ENCODE measurements around the gene FUT8.

FUT8 gene

DNA sequence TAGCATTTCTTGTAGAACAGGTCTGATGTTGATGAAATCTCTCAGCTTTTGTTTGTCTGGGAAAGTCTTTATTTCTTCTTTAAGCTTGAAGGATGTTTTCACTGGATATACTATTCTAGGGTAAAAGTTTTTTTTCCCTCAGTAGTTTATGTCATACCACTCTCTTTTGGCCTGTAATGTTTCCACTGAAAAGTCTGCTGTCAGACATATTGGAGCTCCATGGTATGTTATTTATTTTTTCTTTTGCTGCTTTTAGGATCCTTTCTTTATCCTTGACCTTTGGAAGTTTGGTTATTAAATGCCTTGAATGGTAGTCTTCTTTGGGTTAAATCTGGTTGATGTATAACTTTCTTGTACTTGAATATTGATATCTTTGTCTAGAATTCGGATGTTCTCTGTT is 306.1 kb downstream of the FUT8 start:
- DNase-seq: no peak

GRCh38 chr14:65720171-65720570 is 307.6 kb downstream of the FUT8 start:
- no peak for DNase-seq

DNA sequence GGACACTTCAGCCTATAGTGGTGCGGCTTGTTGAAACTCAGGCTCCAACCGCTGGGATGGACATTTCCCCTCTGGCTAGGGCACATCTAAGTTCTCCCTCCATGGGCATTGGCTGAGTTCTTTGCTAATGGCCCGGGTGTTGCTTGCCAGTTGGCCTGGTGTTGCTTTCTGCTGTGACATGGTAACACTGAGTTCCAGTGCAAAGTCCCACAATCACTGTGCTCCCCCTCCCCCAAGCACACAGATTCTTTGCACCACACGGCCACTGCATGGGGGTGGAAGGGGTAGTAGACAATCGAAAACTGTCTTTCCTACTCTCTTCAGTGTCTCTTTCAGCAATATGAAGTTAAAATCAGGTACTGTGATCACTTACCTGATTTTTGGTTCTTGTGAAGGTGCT is 308.2 kb downstream of the FUT8 start:
- DNase-seq: no peak

GRCh38 chr14:65723348-65723747 is 310.8 kb downstream of the FUT8 start:
- DNase-seq: no peak

- DNase-seq: no peak
Measured at GRCh38 chr14:65728604-65729003, 316.1 kb downstream of the FUT8 start.

DNA sequence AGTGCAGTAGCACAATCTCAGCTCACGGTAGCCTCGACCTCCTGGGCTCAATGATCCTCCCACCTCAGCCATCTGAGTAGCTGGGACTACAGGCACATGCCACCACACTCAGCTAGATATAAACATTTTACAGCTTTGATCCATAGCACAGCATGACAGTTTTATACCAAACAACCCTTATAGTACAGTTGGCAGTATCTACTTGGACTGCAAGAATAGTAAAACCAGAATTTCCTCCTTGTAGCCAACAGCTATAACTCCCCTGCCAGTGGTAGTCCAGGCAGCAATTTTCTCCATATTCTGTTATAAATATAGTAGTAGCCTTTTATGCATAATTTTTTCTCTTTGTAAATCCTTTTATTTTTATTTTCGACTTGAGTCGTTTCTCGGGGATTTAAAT is 317.0 kb downstream of the FUT8 start:
- DNase-seq: no peak

- no peak for DNase-seq
Measured at GRCh38 chr14:65731933-65732506, 319.5 kb downstream of the FUT8 start.

GRCh38 chr14:65738339-65738738 is 325.8 kb downstream of the FUT8 start:
- DNase-seq: no peak

DNA sequence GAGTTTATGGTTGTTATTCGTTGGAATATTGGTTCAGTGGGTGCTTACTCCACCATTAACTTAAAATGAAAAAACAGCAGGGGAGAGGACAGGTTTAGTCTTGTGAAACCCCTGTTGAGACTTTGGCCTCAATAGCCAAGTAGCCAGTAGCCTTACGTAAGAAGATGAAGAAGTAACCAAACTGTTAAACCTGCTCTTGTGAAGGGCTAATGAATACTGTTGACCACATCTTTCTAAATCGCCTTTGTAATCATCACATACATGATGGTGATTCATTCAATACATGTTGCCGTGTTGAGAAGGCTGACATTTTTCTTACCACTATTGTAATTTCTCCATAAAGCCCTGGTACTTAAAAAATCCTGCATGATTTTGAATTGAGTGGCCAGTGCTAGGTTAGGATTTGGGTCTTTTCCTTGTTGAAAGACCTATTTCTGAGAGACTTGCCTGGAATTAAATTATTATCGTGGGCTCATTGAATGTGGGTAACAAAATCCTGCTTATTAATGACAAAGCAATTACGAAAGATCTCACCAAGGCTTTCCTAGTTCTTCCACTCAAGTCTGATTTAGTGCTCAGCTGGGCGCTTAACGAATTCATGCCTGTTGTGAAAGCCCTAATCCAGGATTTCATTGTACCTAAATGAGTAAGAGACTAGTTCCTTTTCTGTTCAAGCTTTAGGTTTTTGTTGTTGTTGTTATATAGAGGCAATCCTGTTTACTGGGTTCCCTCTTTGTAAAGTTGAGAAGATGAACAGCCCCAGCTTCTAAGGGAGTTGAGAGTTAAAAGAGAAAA is 333.1 kb downstream of the FUT8 start:
- no peak for DNase-seq

DNA sequence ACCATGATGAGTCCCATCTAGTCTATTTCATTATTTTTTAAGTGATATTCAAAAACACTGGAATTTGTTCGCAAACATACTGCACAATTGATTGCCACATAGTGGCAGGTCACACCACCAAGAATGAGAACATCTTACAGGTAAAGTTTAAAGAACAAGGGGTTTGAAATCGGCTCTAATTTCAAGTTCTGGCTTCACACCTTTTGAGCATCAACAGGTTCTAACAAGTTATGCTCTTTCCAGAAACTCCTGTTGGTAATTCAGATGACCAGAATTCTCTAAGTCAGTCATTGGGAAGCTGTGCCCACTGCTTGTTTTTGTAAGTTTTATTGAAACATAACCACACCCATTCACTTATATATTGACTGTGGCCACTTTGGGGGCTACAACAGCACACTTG is 336.3 kb downstream of the FUT8 start:
- no peak for DNase-seq

DNA sequence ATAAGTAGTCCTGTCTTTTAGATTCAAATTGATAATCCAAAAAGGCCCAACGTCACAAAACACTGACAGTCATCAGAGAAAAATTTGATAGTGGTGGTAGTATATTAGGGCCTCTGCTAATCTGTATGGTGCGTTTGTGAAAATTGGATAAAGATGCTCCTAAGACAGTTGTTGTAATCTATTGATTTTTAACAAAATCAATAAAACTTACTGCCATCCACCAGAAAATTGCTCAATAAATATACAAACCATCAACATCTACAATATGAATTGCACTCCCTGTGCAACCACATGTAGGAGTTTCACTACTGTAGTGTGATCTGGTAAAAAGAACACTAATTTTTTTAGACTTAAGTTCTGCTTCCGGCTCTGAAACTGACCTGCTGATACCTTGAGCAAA is 336.8 kb downstream of the FUT8 start:
- DNase-seq: no peak

GRCh38 chr14:65750906-65751305 is 338.4 kb downstream of the FUT8 start:
- no peak for DNase-seq

DNA sequence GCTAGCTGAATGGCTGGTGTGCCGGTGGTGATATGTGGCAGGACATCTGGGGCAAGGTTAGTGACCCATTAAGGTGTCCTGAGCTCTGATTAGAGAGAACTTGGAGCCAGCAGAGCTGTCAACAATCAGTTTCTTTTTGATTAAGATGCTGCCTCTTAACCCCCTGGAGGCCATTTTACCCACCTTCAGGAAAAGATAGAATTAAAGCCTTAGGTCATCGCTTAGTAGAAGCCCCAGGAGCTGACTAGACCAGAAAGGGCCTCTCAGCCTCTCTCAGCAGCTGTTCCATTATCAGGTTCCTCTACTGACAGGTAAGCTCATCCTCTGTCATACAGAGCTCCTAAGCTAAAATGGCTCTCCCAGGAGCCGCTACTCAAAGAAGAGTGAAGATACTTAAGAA is 339.0 kb downstream of the FUT8 start:
- DNase-seq: no peak

DNA sequence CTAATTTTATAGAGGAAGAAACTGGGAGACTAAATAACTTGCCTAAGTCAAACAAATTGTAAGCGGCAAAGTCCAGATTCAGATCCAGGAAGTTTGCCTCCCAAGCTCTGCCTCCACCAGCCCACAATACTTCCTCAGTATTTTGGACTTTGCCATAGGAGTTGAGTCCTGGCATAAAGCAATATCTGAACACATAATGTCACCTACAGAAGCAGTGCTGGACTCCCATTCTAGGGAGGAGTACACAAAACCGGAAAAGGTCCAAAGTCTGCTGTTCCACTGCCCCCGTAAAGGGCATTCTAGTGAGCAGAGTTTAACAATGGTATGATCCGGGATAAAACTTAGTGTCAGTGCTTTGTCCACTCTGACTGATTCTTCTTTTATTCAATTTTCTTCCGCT is 340.5 kb downstream of the FUT8 start:
- DNase-seq: no peak

DNA sequence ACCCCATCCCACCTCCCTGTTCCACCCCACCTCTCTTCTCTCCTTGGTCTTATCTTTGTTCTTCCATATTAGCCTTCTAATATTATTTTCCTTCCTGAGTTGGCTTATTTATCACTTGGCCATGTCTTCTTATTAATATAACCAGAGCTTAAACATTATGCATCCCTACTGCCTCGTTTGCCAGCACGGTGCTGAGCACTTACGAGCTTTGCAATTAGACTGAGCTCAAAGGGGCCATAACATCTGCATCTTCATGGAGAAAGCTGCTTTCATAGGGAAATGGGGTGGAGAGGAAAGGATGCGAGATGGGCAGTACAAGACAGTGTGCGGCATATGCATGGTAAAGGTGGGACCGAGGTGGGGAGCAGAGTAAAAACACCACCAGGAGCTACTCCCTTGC is 342.8 kb downstream of the FUT8 start:
- no peak for DNase-seq

DNA sequence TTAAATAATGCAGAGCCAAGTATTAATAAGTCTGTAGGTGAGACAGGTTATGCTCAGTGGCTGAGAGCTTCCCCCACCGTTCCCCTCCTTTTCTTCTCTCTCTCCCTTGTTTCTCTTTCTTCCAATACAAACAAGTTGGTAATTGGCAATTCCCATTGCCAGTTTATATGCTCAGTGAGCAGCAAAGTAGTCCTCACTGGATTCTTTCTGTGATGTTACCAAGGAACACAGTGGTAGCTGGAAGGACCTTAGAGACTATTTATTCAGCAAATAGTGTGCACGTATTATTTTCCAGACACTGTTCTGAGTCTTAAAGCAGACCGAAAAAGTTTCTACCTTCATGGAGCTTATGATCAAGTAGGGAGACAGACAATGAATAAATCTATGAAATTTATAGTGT is 344.4 kb downstream of the FUT8 start:
- DNase-seq: no peak

DNA sequence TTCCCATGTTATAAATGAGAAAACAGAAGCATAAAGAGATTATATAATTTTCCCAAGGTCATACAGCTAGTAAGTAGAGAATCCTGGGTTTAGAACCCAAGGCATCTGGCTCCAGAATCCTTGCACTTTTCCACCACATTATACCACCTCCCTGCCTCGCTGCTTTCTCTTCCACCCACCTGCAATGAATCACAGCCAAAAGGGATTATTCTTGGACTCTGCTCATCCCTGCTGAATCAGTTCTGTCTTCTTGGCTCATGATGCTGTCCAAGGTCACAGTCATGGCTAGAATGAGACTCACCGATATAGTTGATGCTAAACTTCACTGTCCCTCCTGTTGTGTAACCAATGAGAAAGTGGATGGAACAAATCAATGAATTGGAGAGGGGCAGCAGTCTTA is 356.6 kb downstream of the FUT8 start:
- peak in 1 of 14 donors; percentile 51 for DNase-seq

GRCh38 chr14:65770681-65771080 is 358.2 kb downstream of the FUT8 start:
- peak in 1 of 14 donors; percentile 85 for DNase-seq

DNA sequence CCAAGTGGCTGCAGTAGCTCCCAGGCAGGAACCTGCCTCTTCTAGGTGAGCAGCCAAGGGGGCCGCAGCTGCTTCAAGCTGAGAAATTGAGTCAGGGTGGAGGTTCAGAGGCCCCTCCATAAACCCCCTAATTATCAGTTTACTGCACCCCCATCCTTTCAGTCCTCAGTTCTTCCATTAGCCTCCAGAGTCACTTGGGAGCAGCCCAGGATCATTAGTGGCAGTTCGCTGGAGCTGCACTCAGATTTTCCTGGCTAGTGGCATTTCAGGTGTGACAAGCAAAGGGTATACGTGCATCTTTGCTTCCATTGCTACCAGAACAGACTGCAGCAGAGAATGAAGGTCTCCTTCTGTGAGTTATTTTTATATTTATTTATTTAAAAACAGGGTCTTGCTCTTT is 358.7 kb downstream of the FUT8 start:
- DNase-seq: peak in 1 of 14 donors; percentile 25

DNA sequence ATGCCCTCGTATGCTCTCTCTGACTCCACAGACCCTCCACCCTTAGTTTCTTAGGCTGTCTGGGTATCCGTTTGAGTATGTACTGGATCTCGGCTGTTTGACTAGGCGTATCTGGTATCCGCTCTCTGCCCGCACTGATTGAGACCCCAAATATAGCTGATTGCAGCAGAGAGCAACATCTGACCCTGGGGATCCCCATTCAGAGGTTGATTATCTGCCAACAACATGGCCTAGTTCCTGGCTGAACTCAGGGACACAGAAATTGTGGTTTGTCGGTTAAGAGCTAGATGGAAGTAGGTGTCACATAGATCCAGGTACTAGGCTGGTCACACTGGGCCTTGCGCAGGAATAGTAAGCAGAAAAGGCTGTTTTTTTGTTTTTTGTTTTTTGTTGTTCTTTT is 359.9 kb downstream of the FUT8 start:
- DNase-seq: no peak

DNA sequence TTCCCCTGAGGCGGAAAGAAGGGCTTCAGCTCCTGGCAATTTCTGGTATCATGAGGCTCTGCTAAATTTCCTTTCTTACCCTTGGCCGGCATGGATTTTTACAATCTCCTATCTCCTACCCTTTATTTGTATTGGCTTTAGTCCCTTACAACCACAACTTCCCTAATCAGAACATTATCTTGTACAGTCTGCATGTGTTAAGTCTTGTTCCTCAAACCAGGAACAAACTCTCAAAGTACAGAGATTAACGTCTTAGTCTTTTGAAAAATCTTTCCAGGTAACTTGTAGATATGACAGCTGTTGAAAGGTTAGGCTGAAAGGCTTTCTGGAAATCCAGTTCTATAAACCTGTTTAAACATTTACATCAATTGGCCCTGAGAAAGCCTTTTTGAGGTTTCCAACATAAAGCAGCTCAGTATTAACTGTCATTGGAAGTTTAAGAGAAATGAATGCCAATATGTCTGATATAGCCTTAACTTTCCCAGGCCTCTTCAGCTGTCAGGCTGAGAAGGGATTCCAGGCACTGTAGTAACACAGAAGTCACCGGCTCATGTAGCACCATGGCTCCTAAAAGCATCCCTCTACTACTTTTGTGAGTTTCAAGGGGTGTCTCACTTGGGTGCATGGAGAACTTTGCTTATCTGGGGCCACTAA is 360.5 kb downstream of the FUT8 start:
- no peak for DNase-seq

GRCh38 chr14:65774041-65774440 is 361.5 kb downstream of the FUT8 start:
- DNase-seq: no peak

DNA sequence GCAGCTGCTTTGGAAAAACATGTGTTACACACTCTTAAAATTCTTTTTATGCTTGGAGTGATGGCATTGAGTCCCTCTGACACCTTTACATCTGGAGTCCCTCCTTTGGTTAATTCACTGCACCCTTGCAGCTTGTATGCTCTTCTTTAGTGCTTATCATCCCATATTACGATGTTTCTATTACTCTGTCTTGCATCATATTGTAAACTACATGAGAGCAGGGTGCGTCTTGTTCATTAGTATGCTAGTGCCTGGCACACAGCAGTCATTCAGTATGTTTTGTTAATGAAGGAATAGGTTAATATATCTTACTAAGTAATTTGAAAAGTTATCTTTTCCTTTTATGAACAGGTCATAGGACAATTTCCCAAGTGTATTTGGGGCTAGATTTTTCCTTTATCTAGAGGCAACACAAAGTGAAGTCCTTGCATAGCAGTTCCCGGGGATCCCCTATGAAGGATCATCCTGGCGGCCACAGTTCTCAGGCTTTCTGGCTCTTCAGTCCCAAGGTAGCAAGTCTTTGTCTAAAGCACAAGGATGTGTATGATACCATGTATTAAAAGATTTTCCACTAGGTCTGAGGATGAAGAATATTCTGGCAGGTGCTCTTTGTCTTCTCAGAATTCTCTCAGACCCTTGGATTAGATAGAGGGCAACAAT is 363.8 kb downstream of the FUT8 start:
- DNase-seq: no peak

Data from C1 segment of cervical spinal cord (tissue), 14 donors.